GM23248 (cell line): Measurements from ENCODE around the gene MLC1. TPM values are rescaled to one million over a fixed set of nuclear protein-coding genes. Genes with fewer than 3 reads are reported as not detected.

Source experiments
- DNase-seq: peaks from one replicate; pipeline ENCODE4 v3.0.0-alpha.2; 2015
- H2AFZ ChIP-seq: fragments of 200-600 bp; sonication (generic); 2 replicates; pipeline ENCODE4 v1.6.1; 2016; ENCODE audit warnings: antibody characterized with exemption
- H3F3A ChIP-seq: fragments of 200-600 bp; sonication (generic); 2 replicates; pipeline ENCODE4 v1.6.1; 2016; ENCODE audit warnings: mild to moderate bottlenecking, antibody characterized with exemption, mixed run types; ENCODE audit not compliant: insufficient read depth
- H3K27ac ChIP-seq: fragments of 200-600 bp; sonication (generic); 2 replicates; pipeline ENCODE4 v1.5.1; 2016; ENCODE audit warnings: mild to moderate bottlenecking
- H3K27me3 ChIP-seq: fragments of 200-600 bp; sonication (generic); replicated peaks from 2 replicates; pipeline ENCODE4 v1.6.1; 2016; ENCODE audit warnings: mild to moderate bottlenecking; ENCODE audit not compliant: insufficient read depth
- H3K36me3 ChIP-seq: fragments of 200-600 bp; sonication (generic); 2 replicates; pipeline ENCODE4 v1.6.1; 2016; ENCODE audit warnings: low read depth, mild to moderate bottlenecking
- H3K4me1 ChIP-seq: fragments of 200-600 bp; sonication (generic); 2 replicates; pipeline ENCODE4 v1.6.1; 2016; ENCODE audit warnings: mild to moderate bottlenecking; ENCODE audit not compliant: insufficient read depth
- H3K4me2 ChIP-seq: fragments of 200-600 bp; sonication (generic); one replicate; pipeline ENCODE4 v1.6.1; 2016; ENCODE audit warnings: mild to moderate bottlenecking; ENCODE audit not compliant: unreplicated experiment
- H3K4me3 ChIP-seq: fragments of 200-600 bp; sonication (generic); 2 replicates; pipeline ENCODE4 v1.5.1; 2016; ENCODE audit warnings: mild to moderate bottlenecking
- H3K79me2 ChIP-seq: fragments of 200-600 bp; sonication (generic); 2 replicates; pipeline ENCODE4 v1.6.1; 2016; ENCODE audit warnings: mild to moderate bottlenecking; ENCODE audit not compliant: insufficient read depth
- H3K9ac ChIP-seq: fragments of 200-600 bp; sonication (generic); 2 replicates; pipeline ENCODE4 v1.6.1; 2016; ENCODE audit warnings: mild to moderate bottlenecking
- H3K9me2 ChIP-seq: fragments of 200-600 bp; sonication (generic); 2 replicates; pipeline ENCODE4 v1.6.1; 2016; ENCODE audit warnings: mixed run types, mild to moderate bottlenecking, moderate library complexity; ENCODE audit not compliant: insufficient read depth
- H3K9me3 ChIP-seq: fragments of 200-600 bp; sonication (generic); one replicate; pipeline ENCODE4 v1.6.1; 2017; ENCODE audit warnings: low read depth
- H4K20me1 ChIP-seq: fragments of 200-600 bp; sonication (generic); 2 replicates; pipeline ENCODE4 v1.6.0; 2016; ENCODE audit not compliant: insufficient read depth
- EZH2 ChIP-seq: fragments of 200-600 bp; sonication (generic); IDR thresholded peaks from 2 replicates; pipeline ENCODE4 v1.6.1; 2018; ENCODE audit warnings: antibody characterized with exemption, mild to moderate bottlenecking; ENCODE audit not compliant: insufficient read depth, poor library complexity, severe bottlenecking
- EZH2phosphoT487 ChIP-seq: fragments of 200-600 bp; sonication (generic); IDR thresholded peaks from 2 replicates; pipeline ENCODE4 v1.6.1; 2018; ENCODE audit warnings: antibody characterized with exemption, moderate library complexity, mild to moderate bottlenecking, low read depth; ENCODE audit not compliant: insufficient read depth
- WGBS, 2 experiments: methylation state at CpG; one replicate each; pipeline ENCODE4 v1.1.6; 2015 to 2017; ENCODE audit warnings: low lambda C conversion rate in 2 of 2, low coverage in 1 of 2; ENCODE audit errors: missing lambda C conversion rate in 2 of 2; 5-methylcytosine and 5-hydroxymethylcytosine counted together
- in situ Hi-C: fragments of 300-500 bp; cut with MboI; formaldehyde crosslinking; loops from 2 replicates; pipeline ENCODE4 v1.15.0; 2020
- polyA plus RNA-seq: library from polyadenylated mRNA; unstranded; fragments of >200 nt; fragmentation: Nextera tagmentation; extraction: Ambion mirVana; gene quantifications from 2 replicates; pipeline ENCODE4 v1.2.1, GENCODE V29; 2016
- total RNA-seq: library from RNA; depleted of rRNA; stranded (reverse); fragments of >200 nt; shearing (Covaris generic); gene quantifications from 2 replicates; pipeline ENCODE4 v1.2.3, GENCODE V29; 2014; rRNA removed

Gene MLC1
- total and polyA plus RNA-seq, 2 experiments from 2014 or later, result not detected

DNA sequence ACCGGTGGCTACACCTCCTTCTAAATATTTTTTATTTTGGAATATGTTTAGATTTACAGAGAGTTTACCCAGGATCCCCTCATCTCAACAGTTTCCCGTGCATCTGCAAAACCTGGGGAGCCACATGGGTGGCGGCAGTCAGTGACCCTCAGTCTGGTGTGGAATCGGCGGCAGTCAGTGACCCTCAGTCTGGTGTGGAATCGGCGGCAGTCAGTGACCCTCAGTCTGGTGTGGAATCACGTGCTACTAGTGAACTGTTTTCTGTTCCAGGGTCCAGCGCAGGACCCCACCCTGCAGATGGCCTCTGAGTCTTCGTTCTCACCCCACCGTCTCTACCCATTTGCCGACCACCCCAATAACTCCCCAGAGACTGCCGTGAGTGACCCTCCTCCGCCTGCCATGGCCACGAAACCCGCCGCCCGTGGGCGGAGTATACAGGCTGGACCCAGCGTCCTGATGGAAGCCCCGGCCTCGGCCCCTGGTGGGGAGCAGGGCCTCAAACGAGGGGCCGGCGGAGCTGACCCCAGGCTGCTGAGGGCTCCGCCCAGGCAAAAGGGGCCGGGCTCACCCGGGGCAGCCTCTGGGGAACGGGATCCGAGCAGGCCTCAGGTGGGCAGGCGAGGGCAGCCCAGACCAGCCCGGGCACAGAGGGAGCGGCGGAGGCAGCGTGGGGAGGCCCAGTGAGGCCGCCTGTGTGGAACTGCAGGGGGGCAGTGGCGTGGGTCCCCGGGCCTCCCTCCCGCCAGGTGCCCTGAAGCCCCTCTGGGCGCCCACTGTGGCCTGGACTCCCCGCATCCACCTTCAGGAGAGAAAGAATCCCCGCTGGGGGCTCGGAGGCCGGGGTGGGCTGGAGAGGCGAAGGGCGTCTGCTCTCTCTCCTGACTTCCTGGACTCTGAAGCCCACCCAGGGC lies 75.2 kb downstream of the MLC1 start:
- Histone ChIP-seq H4K20me1 (no peaks in the 10 kb centered on the region), H3K27ac (no peak overlapping the region), H3K9me2 (no peaks in the 10 kb centered on the region), H3K79me2 (no peaks in the 10 kb centered on the region), H3K36me3 (no peaks in the 10 kb centered on the region), H3K27me3 (peaks cover 50% of the 10 kb centered on the region), H3F3A (no peaks in the 10 kb centered on the region), H2AFZ (no peak overlapping the region), H3K4me3 (no peak overlapping the region), H3K9ac (no peak overlapping the region), H3K4me2 (no peak overlapping the region), H3K9me3 (no peaks in the 10 kb centered on the region), H3K4me1 (no peaks in the 10 kb centered on the region)
- 59 to 62% methylated on average over 34 to 39 of the region's 46 CpGs for WGBS, 2 experiments
- in situ Hi-C loops, result no loop called here
- TF ChIP-seq EZH2, result no peak
- no peak for TF ChIP-seq EZH2phosphoT487
- DNase-seq, result no peak

Other genes with a start within 250 kb of the MLC1 start
- 7.7 and 8.9 TPM in 2 replicates for gene ZBED4, start 231.6 kb downstream of the MLC1 start, total RNA-seq
- gene ZBED4, start 231.6 kb downstream of the MLC1 start, polyA plus RNA-seq, result 5.0 and 6.3 TPM in 2 replicates
- gene ALG12, start 167.0 kb downstream of the MLC1 start, total RNA-seq, result 16.9 and 24.4 TPM in 2 replicates
- 21.9 and 28.5 TPM in 2 replicates for gene ALG12, start 167.0 kb downstream of the MLC1 start, polyA plus RNA-seq
- 57.1 and 73.2 TPM in 2 replicates for gene CRELD2, start 166.8 kb downstream of the MLC1 start, total RNA-seq
- gene CRELD2, start 166.8 kb downstream of the MLC1 start, polyA plus RNA-seq, result 78.4 and 80.0 TPM in 2 replicates
- 16.2 and 17.3 TPM in 2 replicates for gene PIM3, start 124.7 kb downstream of the MLC1 start, total RNA-seq
- gene PIM3, start 124.7 kb downstream of the MLC1 start, polyA plus RNA-seq, result 10.8 TPM in 2 replicates
- gene IL17REL, start 72.7 kb downstream of the MLC1 start, total RNA-seq, result not detected in 2 replicates
- not detected in 2 replicates for gene IL17REL, start 72.7 kb downstream of the MLC1 start, polyA plus RNA-seq
- not detected in 2 replicates for gene TTLL8, start 27.1 kb downstream of the MLC1 start, total RNA-seq
- not detected in 2 replicates for gene TTLL8, start 27.1 kb downstream of the MLC1 start, polyA plus RNA-seq
- not detected in 2 replicates for gene MOV10L1, start 4.6 kb upstream of the MLC1 start, total RNA-seq
- gene MOV10L1, start 4.6 kb upstream of the MLC1 start, polyA plus RNA-seq, result not detected in 2 replicates
- gene PANX2, start 85.3 kb upstream of the MLC1 start, total RNA-seq, result under 0.01 TPM in 1 of 2 replicates, not detected in the other
- 0.18 and 0.20 TPM in 2 replicates for gene PANX2, start 85.3 kb upstream of the MLC1 start, polyA plus RNA-seq
- 19.5 and 33.5 TPM in 2 replicates for gene TRABD, start 100.5 kb upstream of the MLC1 start, total RNA-seq
- gene TRABD, start 100.5 kb upstream of the MLC1 start, polyA plus RNA-seq, result 20.7 and 22.6 TPM in 2 replicates
- 24.3 and 29.1 TPM in 2 replicates for gene SELENOO, start 115.6 kb upstream of the MLC1 start, total RNA-seq
- 5.0 and 9.6 TPM in 2 replicates for gene SELENOO, start 115.6 kb upstream of the MLC1 start, polyA plus RNA-seq
- gene TUBGCP6, start 159.6 kb upstream of the MLC1 start, total RNA-seq, result 32.0 and 33.8 TPM in 2 replicates
- gene TUBGCP6, start 159.6 kb upstream of the MLC1 start, polyA plus RNA-seq, result 13.2 and 16.6 TPM in 2 replicates
- 16.8 and 19.2 TPM in 2 replicates for gene HDAC10, start 165.8 kb upstream of the MLC1 start, total RNA-seq
- gene HDAC10, start 165.8 kb upstream of the MLC1 start, polyA plus RNA-seq, result 4.3 and 6.6 TPM in 2 replicates
- 22.8 and 28.7 TPM in 2 replicates for gene MAPK12, start 176.3 kb upstream of the MLC1 start, total RNA-seq
- gene MAPK12, start 176.3 kb upstream of the MLC1 start, polyA plus RNA-seq, result 20.7 and 23.2 TPM in 2 replicates
- gene MAPK11, start 185.0 kb upstream of the MLC1 start, total RNA-seq, result 9.8 and 12.3 TPM in 2 replicates
- 1.0 and 1.2 TPM in 2 replicates for gene MAPK11, start 185.0 kb upstream of the MLC1 start, polyA plus RNA-seq
- gene PLXNB2, start 222.2 kb upstream of the MLC1 start, total RNA-seq, result 136 and 147 TPM in 2 replicates
- gene PLXNB2, start 222.2 kb upstream of the MLC1 start, polyA plus RNA-seq, result 123 and 136 TPM in 2 replicates
- gene DENND6B, start 241.6 kb upstream of the MLC1 start, total RNA-seq, result 3.3 and 5.7 TPM in 2 replicates
- gene DENND6B, start 241.6 kb upstream of the MLC1 start, polyA plus RNA-seq, result 6.1 and 6.6 TPM in 2 replicates